Mucosa of descending colon (tissue), 3 donors: Measurements from ENCODE around the gene AKAP11. TPM values are rescaled to one million over a fixed set of nuclear protein-coding genes. Genes with fewer than 3 reads are reported as not detected.

ENCODE experiments used
- ATAC-seq: fragments of 200-7000 bp; cut with Tn5 transposase; one replicate; pipeline ENCODE4 v1.9.1; 2020; ENCODE audit warnings: mild to moderate bottlenecking, moderate library complexity
- DNase-seq, 3 donors: peaks; one replicate each; pipeline ENCODE4 v3.0.0-alpha.2; 2020
- H3K36me3 ChIP-seq: fragments of 200-600 bp; one replicate; pipeline ENCODE4 v1.8.0; 2021; ENCODE audit warnings: low read depth, mild to moderate bottlenecking
- H3K4me1 ChIP-seq: fragments of 200-600 bp; one replicate; pipeline ENCODE4 v1.8.0; 2021; ENCODE audit warnings: low read depth, mild to moderate bottlenecking
- H3K4me3 ChIP-seq: fragments of 200-600 bp; one replicate; pipeline ENCODE4 v1.8.0; 2021; ENCODE audit warnings: mild to moderate bottlenecking
- H3K9me3 ChIP-seq: fragments of 200-600 bp; one replicate; pipeline ENCODE4 v1.8.0; 2021; ENCODE audit warnings: mild to moderate bottlenecking
- CTCF ChIP-seq: fragments of 200-600 bp; IDR thresholded peaks from one replicate; pipeline ENCODE4 v1.8.0; 2022; ENCODE audit warnings: antibody characterized with exemption, mild to moderate bottlenecking
- intact Hi-C, 2 donors: fragments of 100-400 bp; cut with DNase I in 1 of 2; cut with micrococcal nuclease in 1 of 2; formaldehyde crosslinking; loops; one replicate each; pipeline versions ENCODE4 v1.11.0 to v1.11.1; 2022; cut with DNase I, micrococcal nuclease
- total RNA-seq, 3 donors: library from RNA; stranded (reverse); fragmentation: NEBNext Ultra II Directional in 2 of 3; extraction: Animal tissue kit (Norgen Biotek cat#: 25700) in 2 of 3; gene quantifications; one replicate each; pipeline versions ENCODE4 v1.2.1 to v1.2.4, GENCODE V29; 2021 to 2023
- donor health status: DM: no; HTN: no; CAD: no; lungs with moderate emphysema.
- donor health status: DM: no; HTN: no; CAD: no.
- donor health status: DM: no; HTN: yes; CAD: no.

Gene AKAP11
- total RNA-seq, 3 donors from 2014 or later = 20.6 to 55.2 (median 26.1) TPM

- H3K4me1 ChIP-seq = peaks cover 27% of the 10 kb centered on the region
- ATAC-seq (peak; percentile 37), DNase-seq (no peak)
- no peaks in the 10 kb centered on the region for H3K9me3 ChIP-seq
- intact Hi-C loops = no loop called here
- TF ChIP-seq CTCF = no peak
- H3K36me3 ChIP-seq = no peaks in the 10 kb centered on the region
- no peak overlapping the region for H3K4me3 ChIP-seq
Observed at GRCh38 chr13:42280537-42280936, 8.6 kb downstream of the AKAP11 start.

GRCh38 chr13:42283574-42283973 is 11.6 kb downstream of the AKAP11 start:
- Histone ChIP-seq H3K4me1 (peaks cover 27% of the 10 kb centered on the region), H3K9me3 (no peaks in the 10 kb centered on the region), H3K4me3 (no peak overlapping the region), H3K36me3 (no peaks in the 10 kb centered on the region)
- DNase-seq (peak in 1 of 3 donors; percentile 53), ATAC-seq (peak; percentile 95)
- TF ChIP-seq CTCF = no peak
- intact Hi-C loops = no loop called here

GRCh38 chr13:42284068-42284467 is 12.1 kb downstream of the AKAP11 start:
- DNase-seq (no peak), ATAC-seq (no peak)
- Histone ChIP-seq H3K4me1 (peaks cover 27% of the 10 kb centered on the region), H3K9me3 (no peaks in the 10 kb centered on the region), H3K4me3 (no peak overlapping the region), H3K36me3 (no peaks in the 10 kb centered on the region)
- no peak for TF ChIP-seq CTCF
- intact Hi-C loops = no loop called here

DNA sequence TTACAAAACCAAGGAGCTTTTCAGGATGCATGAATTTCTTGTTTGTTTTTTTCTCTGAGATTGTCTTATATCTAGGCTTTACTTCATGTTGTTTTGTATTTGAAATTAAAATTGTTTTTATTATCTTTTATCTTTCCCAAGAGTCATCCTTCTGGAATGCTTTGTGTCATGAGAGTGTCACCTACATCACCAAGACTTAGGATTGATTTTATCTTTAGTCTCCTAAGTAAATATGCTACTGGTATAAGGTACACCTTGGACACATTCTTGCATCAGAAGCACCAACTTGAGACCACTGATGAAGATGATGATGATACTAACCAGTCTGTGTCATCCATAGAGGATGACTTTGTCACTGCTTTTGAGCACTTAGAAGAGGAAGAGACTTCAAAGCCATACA is 26.4 kb downstream of the AKAP11 start:
- H3K36me3 ChIP-seq = peaks cover 15% of the 10 kb centered on the region
- H3K9me3 ChIP-seq = no peaks in the 10 kb centered on the region
- no peak for TF ChIP-seq CTCF
- no peak for ATAC-seq
- no peak overlapping the region for H3K4me3 ChIP-seq
- intact Hi-C loops = no loop called here
- no peak for DNase-seq
- no peaks in the 10 kb centered on the region for H3K4me1 ChIP-seq

GRCh38 chr13:42305503-42305902 is 33.6 kb downstream of the AKAP11 start:
- H3K4me1 ChIP-seq = no peaks in the 10 kb centered on the region
- DNase-seq (no peak), ATAC-seq (no peak)
- no peak for TF ChIP-seq CTCF
- no peaks in the 10 kb centered on the region for H3K36me3 ChIP-seq
- H3K9me3 ChIP-seq = no peaks in the 10 kb centered on the region
- no peak overlapping the region for H3K4me3 ChIP-seq
- intact Hi-C loops = no loop called here

DNA sequence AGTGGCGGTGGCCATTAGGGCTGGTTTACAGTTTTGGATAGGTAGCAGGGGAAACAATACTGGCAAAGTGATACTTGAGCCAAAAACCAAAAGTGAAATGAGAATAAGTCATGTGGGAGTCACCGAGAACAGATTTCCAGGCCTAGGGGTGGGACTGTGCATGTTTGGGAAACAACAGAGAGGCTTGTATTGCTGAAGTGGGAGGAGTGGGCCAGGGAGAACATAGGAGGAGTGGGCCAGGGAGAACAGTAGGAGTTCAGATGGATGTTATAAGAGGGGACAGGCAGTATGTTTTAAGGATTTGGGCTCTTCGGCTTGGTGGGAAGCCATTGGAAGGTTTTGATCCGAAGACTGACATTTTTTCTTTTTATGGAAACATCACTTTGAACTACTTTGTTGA is 35.5 kb downstream of the AKAP11 start:
- H3K36me3 ChIP-seq = no peaks in the 10 kb centered on the region
- ATAC-seq = no peak

More for the DNA sequence above, 35.5 kb downstream of the AKAP11 start:
- no peak for TF ChIP-seq CTCF
- Histone ChIP-seq H3K9me3 (no peaks in the 10 kb centered on the region), H3K4me1 (no peaks in the 10 kb centered on the region), H3K4me3 (no peak overlapping the region)
- intact Hi-C loops = no loop called here
- no peak for DNase-seq
